GM19025 (cell line): Measurements from ENCODE around the gene CPVL.

Experiments
- ATAC-seq: cut with Tn5 transposase; IDR thresholded peaks from one replicate; pipeline ENCODE4 v1.9.1; 2021; ENCODE audit warnings: mild to moderate bottlenecking, low read depth, moderate library complexity; ENCODE audit not compliant: unreplicated experiment

The CPVL gene

GRCh38 chr7:29053105-29053872, 93.0 kb downstream of the CPVL start:
- ATAC-seq: no peak

GRCh38 chr7:29046978-29047377, 99.4 kb downstream of the CPVL start:
- no peak for ATAC-seq

DNA sequence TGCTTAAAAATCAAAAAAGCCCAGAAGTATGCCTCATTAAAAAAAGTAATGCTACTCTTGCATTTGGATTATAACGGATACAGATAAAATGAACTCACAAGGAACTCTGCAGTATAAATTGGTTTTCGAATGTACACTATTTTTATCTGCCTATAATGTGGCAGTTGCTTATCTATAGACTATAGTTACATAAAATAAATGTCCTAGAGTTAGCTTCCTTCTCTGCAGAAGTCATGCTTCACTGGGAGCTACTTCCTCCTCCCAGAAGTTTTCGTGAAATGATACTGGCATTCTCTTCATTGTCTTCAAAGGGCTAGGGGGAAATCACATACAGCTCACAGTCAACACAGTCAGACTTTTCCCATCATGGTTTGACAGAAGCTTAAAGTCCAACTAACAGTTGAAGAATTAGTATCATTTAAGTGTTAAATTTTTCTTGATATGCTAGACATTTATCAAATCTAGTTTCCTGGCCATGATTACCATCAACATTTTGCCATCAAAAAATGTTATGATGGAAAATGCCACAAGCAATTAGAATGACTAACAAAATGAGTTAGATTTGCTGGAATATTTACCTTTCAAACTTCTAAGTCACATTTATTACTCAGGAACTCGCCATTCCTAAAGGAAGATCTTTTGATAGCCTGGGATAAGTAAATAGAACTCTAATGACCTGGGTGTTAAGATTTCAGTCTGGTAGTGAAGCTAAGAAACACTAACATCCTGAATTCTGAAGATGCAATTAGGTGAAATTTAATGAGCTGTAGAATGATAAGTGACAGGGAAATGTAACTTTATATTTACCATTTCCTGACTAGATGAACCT, 100.9 kb downstream of the CPVL start:
- no peak for ATAC-seq

GRCh38 chr7:29044554-29044953, 101.8 kb downstream of the CPVL start:
- ATAC-seq: no peak

DNA sequence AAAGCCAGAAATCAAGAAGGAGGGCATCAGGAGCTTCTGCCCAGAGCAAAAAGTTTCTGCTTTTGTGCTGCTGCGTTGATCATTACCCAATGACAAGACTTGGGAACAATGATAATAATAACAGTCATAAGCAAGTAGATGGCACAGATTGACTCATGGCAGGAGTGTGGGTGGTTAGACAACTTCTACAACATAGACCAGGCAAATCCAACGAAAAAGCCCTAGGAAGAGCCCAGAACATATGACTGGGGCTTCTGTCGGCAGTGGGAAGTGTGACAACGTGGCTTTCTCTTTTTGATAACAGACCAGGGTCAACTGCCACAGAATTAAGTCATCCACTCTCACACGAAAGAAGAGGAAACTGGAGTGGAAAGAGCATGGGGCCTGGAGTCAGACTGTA, 102.8 kb downstream of the CPVL start:
- ATAC-seq: no peak

GRCh38 chr7:29042824-29043231, 103.5 kb downstream of the CPVL start:
- no peak for ATAC-seq

DNA sequence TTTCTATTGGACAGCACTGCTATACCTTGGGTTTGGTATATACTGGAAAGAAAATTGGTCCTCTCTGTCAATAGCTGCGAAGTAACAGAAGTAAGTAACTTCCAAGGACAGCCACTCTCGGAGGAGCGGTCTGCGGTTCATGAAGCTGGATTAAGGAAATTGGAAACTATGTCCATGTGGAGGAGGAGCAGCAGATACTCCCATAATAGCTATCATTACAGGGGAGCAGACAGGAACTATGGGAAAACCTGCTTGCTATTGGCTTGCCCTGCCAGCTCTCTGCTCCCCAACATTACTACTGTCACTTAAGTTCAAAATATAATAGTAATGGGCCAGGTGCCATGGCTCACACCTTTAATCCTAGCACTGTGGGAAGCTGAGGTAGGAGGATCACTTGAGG, 104.3 kb downstream of the CPVL start:
- no peak for ATAC-seq

DNA sequence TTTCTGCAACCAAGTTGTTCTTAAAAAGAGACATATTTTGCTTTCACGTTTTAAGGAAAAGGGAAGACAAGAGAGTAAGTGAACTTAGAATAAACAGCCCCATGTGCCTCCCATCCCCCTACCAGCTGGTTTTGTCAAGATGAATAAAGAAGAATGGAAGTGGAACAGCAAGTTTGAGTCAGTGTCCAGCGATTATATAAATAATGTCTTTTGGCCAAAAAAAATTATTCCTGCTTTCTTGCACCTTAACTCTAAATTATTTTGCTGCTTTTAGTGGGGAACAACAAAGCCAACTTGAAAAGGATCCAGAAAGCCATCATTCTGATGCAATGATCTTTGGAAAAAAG, 105.8 kb downstream of the CPVL start:
- no peak for ATAC-seq

DNA sequence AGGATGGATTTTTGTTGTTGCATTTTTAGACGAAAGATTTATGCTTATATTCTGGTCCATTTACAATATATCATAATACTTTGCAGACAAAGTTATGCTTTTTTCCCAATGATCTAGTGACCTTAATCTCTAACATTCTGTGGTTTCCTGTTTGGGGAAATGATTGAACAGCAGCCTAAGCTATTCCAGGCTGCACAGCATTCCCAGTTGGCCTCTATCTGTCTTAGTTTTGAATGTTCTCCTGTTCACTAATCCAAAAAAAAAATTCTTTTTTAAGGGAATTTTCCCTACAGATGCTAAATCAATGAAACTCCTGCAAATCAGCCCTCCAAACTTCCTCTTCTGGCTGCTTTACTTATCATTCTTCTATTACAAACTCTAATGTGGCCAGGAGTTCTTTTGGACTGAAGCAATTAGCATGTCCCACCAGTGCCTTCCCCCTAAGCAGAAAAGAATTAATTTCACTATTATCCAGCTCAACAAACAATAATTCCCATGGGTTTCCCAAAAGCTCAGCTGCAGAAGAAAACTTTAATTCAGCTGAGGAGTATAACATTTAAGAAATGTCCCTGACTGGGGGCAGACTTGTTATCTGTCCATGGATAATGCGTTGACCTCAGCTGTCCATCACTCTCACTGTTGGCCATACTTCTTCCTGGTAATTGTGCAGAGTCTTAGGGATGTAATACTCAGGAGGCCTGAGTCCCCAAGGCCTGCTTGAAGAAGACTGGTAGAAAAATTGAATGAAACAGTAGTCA, 106.3 kb downstream of the CPVL start:
- ATAC-seq: no peak

DNA sequence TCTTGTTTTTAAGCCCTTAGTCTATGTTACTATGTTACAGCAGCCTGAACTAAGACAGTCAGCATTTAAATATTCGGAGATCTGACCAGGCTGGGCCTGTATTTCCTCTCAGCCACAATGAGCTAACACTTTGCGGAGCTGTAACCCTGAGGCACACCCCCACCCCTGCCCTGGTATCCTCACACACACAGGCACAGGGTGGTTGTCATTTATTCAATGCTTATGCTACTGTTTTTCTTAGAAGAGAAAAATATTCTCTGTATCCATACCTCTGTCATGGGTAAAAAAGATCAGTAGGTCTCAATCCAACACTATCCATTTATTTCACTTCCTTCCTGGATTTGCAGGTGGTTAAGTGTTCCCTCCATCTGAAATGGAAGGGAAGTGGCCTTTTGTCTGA, 107.9 kb downstream of the CPVL start:
- no peak for ATAC-seq

DNA sequence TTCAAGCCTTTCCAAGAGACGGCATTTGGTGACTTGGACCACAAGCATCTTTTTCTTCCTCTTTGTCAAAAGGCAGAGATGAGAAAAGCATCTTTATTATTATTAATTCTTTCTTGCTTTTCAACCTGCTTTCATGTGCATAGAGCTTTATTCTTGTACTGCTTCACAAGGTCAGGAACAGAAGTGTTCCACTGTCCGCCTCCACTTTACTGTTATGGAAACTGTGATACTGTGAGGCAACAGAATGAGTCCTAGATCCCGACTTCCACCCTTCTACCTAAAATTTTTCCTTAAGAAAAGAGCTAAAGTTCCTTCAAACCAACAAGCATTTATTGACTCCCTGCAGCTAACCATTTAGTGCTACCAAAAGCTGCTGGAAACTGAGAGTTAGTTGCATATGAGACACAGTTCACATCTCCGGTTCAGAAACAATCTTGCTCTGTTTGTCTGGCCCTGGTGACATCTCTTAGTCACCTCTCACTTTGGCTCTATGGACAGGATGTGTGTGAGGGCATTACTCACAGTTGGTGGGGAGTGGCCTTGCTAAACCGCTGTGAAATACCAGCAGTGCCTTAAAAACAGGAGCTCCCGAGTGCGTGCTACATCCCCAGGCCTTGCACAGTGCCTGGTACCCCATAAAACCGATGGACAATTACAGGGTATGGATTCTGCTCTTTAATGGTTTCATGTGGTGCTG, 111.1 kb downstream of the CPVL start:
- ATAC-seq: no peak

- ATAC-seq: no peak
Observed at GRCh38 chr7:29033584-29033983, 112.8 kb downstream of the CPVL start.

- no peak for ATAC-seq
Observed at GRCh38 chr7:29032146-29032545, 114.2 kb downstream of the CPVL start.

DNA sequence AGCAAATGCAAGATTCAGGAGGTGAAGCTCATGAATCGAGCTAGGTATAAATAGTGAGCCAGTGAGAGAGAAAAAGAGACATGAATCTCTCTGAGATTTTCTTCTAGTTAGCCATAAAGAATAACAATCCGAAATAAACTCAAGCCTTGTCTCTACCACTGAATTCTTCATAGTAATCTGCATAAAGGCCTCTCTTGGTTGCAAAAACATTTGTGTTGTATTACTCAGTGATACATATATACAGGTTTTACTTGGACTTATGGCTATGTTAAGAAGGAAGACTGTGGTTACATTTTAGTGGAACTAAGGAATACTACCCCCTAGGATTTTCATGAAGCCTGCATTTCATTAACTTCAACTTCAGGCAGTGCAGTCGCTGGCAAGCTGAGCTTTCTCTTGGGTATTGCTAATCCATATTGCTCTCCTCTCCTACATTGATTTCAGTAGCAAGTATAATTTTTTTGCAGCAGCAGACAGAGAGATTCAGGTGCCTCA, 115.5 kb downstream of the CPVL start:
- ATAC-seq: no peak

DNA sequence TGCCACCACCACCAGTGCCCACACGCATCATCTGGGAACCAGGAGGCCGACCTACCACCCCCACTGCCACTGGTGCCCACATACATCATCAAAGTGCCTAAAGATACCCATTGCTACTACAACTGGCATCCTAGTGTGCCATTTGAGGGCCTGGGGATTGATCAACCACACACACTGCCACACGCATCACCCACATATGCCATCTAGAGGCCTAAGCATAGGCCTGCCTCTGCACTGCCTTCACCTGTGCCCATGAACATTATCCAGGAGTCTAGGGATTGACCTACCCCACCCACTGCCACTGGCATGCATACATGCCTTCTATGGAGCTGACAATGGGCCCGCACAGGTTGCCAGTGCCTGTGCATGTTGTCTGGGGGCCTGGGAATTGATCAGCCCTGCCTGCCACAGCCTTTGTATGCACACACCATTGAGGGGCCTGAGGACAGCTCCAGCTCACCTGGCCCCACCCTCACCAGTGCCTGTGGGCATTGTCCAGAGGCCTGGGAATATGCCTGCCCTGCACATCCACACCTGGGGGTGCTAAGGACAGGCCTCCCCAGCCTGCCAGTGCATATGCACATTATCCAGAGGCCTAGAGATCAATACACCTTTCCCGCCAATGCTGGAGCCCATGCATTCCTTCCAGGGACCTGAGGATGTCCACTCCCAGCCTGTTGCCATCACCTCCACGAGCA, 123.9 kb downstream of the CPVL start:
- ATAC-seq: no peak

DNA sequence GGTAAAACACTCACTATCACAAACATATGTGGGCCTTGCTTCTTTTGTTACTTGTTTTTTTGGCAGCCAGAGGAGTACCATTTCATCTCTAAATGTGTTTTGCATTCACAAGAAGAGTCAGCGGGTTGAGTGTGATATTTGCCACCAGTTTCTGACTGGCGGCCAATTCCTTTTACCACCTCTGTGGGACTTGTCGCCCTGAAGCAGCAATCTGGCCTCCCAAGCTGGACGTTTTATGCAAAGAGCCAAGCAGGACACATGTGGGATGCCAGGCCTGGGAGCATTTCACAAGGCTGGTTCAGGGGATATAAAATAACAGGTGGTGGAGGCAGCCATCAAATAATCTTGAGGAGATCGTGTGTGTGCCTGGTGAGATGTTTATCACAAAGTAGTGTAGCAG, 126.4 kb downstream of the CPVL start:
- no peak for ATAC-seq

GRCh38 chr7:29019387-29019786, 127.0 kb downstream of the CPVL start:
- ATAC-seq: no peak

- ATAC-seq: no peak
Observed at GRCh38 chr7:29017713-29018112, 128.6 kb downstream of the CPVL start.

DNA sequence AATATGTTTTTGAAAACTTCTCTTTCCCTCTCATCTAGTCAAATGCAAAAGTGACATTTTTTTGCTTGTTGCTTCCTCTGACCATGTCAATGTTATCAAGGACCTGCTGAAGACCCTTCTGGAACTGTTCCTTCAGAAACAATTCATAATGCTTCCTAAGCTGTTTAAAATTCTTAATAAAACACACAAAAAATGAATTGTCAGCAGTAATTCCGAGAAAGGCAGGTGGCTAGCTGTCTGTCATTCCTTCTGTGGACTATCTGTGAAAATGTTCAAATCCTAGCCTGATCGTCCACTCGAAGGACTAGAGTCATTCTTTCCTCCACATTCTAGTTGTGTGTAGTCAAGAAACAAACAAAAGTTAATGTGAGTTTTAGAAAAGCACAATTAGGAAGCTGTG, 131.6 kb downstream of the CPVL start:
- no peak for ATAC-seq

DNA sequence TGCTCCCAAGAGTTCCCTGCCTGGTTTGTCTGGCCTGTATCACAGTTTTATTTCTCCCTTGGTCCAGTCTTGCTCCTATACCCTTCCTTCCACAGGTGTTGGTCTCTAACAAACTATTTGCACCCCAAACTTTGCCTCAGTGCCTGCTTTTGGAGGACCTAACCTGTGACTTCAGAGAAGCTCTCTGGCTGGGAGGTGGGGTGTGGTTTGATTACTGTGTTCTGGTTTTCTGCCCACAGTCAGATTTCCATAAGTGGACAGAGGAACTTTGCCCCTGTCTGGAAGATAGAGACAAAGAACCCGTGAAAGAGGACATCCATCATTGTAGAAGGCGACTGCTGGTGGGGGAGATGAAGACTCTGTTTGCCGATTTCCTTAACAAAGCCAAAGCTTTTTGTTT, 132.4 kb downstream of the CPVL start:
- ATAC-seq: no peak
